ENCODE results near the gene MATN1.

MATN1 gene

DNA sequence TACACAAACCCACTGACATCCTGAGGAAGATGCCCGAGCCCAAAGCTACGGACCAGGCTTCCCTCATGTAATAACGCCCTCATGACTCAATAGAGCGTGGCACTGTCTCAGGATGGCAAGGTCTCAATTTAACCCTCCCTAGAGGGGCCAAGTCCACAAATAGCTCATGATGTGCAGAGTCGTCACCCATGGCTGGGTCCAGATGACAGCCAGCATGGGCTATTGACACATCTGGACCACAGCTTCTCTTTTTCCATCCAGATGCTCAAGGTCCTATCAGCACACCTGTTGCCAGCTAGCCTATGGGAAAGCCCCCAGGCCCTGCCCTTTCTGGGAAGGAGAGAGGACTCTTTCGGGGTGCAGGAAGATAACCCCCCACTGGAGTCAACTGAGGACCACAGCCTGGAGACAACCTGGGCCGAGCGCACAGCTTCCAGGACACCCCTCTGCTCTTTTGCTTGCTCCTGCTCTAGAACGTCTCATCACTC is 31.3 kb upstream of the MATN1 start:
- H3K4me3 ChIP-seq (ENCODE audit: low read depth, low read length), result no peak overlapping the region
- in situ Hi-C loops (cut with HindIII; ENCODE audit: low sequenced_read_pairs), result no loop called here
- TF ChIP-seq, protein P1, sequence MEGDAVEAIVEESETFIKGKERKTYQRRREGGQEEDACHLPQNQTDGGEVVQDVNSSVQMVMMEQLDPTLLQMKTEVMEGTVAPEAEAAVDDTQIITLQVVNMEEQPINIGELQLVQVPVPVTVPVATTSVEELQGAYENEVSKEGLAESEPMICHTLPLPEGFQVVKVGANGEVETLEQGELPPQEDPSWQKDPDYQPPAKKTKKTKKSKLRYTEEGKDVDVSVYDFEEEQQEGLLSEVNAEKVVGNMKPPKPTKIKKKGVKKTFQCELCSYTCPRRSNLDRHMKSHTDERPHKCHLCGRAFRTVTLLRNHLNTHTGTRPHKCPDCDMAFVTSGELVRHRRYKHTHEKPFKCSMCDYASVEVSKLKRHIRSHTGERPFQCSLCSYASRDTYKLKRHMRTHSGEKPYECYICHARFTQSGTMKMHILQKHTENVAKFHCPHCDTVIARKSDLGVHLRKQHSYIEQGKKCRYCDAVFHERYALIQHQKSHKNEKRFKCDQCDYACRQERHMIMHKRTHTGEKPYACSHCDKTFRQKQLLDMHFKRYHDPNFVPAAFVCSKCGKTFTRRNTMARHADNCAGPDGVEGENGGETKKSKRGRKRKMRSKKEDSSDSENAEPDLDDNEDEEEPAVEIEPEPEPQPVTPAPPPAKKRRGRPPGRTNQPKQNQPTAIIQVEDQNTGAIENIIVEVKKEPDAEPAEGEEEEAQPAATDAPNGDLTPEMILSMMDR (IDR thresholded peaks at IDR 0.05; ENCODE audit: low read depth, low read length, missing control alignments), result no peak
- no peak for DNase-seq (ENCODE audit: low read depth)

DNA sequence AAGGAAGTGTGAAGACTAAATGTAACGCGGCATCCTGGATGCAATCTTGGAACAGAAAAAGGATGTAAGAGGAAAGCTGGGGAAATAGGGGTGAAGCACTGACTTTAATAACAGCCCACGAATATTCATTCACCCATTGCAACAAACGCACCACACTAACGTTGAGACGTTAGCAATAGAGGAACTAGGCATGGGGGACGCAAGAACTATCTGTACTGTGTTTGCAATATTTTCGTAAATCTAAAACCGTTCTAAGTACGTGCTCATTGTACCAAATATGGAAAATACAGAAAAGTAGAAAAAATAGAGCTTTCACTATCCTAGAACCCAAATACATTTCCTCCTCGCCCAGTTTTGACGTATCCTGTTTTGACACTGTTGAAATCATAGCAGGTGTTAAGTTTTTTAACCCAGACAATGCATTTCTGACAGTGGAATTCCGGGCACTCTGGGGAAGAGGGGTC is 30.3 kb upstream of the MATN1 start:
- H3K4me3 ChIP-seq (ENCODE audit: low read depth, low read length), result no peak overlapping the region
- in situ Hi-C loops (cut with HindIII; ENCODE audit: low sequenced_read_pairs), result no loop called here
- TF ChIP-seq, protein P1 (IDR thresholded peaks at IDR 0.05; ENCODE audit: low read depth, low read length, missing control alignments), result no peak
- DNase-seq (ENCODE audit: low read depth), result no peak

DNA sequence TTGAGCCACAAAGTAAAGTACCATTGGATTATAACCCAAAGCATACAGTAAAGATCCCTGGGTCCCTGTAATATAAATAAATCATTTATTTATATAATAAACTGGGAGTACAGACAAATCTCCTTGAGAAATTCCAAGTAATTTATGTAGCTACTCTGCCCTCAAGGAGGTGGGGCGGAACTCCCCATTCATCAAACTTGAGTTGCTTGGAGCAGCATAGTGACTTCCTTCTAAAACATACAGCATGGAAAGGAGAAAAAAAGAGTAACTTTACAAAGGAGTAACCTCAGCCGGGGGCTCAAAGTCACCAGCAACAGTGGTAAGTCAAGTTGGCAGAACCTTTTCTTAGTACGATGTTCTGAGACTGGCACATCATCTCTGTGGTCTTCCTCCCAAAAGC is 29.7 kb upstream of the MATN1 start:
- DNase-seq (ENCODE audit: low read depth), result no peak
- in situ Hi-C loops (cut with HindIII; ENCODE audit: low sequenced_read_pairs), result no loop called here
- no peak overlapping the region for H3K4me3 ChIP-seq (ENCODE audit: low read depth, low read length)
- TF ChIP-seq, protein P1 (IDR thresholded peaks at IDR 0.05; ENCODE audit: low read depth, low read length, missing control alignments), result no peak

DNA sequence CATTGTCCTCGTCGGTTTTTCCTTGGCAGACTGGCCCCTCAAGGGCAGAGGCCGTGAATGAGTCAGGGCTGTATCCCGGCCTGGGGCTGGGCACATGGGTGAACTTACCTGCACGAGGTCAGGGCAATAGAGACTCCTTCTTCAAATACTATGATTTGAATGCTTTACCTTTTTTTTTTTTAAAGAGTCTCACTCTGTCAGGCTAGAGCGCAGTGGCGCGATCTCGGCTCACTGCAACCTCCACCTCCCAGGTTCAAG is 29.2 kb upstream of the MATN1 start:
- TF ChIP-seq, protein P1 (IDR thresholded peaks at IDR 0.05; ENCODE audit: low read depth, low read length, missing control alignments), result no peak
- in situ Hi-C loops (cut with HindIII; ENCODE audit: low sequenced_read_pairs), result no loop called here
- no peak overlapping the region for H3K4me3 ChIP-seq (ENCODE audit: low read depth, low read length)
- DNase-seq (ENCODE audit: low read depth), result no peak

DNA sequence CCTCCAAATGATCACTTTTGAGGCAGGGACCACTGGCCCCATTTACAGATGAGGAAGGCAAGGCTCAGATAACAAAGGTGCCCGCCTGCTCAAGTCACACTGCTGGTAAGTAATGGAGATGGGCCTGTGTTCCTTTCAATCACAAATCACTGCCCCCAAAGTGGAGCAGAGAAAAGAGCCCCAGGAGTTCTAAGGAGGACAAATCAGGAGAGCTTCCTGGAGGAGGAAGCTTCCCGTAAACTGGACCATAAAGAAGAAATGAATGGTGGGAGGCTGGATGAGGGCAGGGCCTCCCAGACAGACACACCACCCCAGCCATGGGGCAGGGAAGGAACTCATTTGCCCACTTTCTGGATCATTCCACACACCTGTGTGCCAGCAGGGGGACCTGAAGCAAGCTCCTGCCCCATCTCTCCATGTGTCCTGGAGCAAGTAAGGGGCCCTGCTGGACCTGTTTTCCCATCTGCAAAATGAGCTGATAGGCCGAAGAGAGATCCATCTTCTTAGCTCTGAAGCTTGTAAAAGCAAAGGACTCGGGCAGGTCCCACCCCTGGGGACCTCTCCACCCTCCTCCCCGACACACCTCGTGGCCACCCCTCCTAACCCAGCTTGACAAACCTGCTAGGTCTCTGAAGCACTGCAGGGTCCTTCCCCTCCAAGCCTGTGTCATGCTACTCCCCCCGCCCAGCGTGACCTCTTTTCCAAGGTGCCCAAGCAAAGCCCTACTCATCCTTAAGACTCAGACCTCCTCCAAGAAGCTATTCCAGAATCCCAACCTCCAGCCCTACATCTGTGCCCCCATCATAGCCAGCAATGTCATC is 28.7 kb upstream of the MATN1 start:
- no peak for DNase-seq (ENCODE audit: low read depth)
- H3K4me3 ChIP-seq (ENCODE audit: low read depth, low read length), result no peak overlapping the region
- in situ Hi-C loops (cut with HindIII; ENCODE audit: low sequenced_read_pairs), result no loop called here
- TF ChIP-seq, protein P1 (IDR thresholded peaks at IDR 0.05; ENCODE audit: low read depth, low read length, missing control alignments), result no peak

DNA sequence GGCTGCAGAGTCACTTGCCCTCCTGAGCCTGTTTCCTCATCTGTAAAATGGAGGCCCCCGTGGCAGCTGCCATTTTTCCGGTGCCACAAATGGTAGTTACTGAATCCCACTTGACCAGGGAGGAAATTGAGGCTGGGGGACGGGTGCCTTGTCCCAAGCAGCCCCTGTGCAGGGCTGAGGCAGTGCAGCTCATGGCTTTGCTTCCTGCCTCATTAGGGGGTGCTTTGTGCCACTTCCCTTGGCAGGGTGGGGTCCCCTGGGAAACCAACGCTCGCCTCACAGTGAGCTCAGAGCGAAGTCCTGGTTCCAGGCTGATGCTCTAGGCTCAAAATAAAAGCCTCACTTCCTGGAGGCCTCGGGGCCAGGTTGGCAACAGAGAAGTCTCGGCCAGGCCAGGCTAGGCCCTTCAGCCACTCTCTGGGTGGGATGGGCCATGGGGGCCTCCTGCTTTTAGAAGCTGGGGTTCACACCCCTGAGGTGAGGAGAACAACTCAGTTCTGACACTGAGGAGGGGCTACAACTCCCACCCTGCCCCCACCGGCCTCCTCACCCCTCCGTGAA is 27.4 kb upstream of the MATN1 start:
- no peak overlapping the region for H3K4me3 ChIP-seq (ENCODE audit: low read depth, low read length)
- in situ Hi-C loops (cut with HindIII; ENCODE audit: low sequenced_read_pairs), result no loop called here

More for the DNA sequence above, 27.4 kb upstream of the MATN1 start:
- no peak for DNase-seq (ENCODE audit: low read depth)
- TF ChIP-seq, protein P1 (IDR thresholded peaks at IDR 0.05; ENCODE audit: low read depth, low read length, missing control alignments), result no peak

Measured in astrocyte of the cerebellum (primary cell).